Measurements from ENCODE around the gene PCCA.

PCCA gene

GRCh38 chr13:100534147-100534843 lies 445.4 kb downstream of the PCCA start:
- DNase-seq, result no peak

- no peak for DNase-seq
These were observed 446.0 kb downstream of the PCCA start for GRCh38 chr13:100534911-100535310.

- no peak for DNase-seq
These were observed 446.7 kb downstream of the PCCA start for GRCh38 chr13:100535426-100536135.

- no peak for DNase-seq
These were observed 447.8 kb downstream of the PCCA start for GRCh38 chr13:100536643-100537180.

- no peak for DNase-seq
These were observed 448.6 kb downstream of the PCCA start for GRCh38 chr13:100537486-100537885.

- no peak for DNase-seq
These were observed 449.1 kb downstream of the PCCA start for GRCh38 chr13:100537951-100538462.

GRCh38 chr13:100540621-100541020 lies 451.7 kb downstream of the PCCA start:
- no peak for DNase-seq

GRCh38 chr13:100541897-100542825 lies 453.3 kb downstream of the PCCA start:
- no peak for DNase-seq

- no peak for DNase-seq
These were observed 453.9 kb downstream of the PCCA start for GRCh38 chr13:100542826-100543156.

GRCh38 chr13:100543872-100544602 lies 455.1 kb downstream of the PCCA start:
- DNase-seq, result no peak

GRCh38 chr13:100544866-100545683 lies 456.2 kb downstream of the PCCA start:
- no peak for DNase-seq

GRCh38 chr13:100545684-100546061 lies 456.8 kb downstream of the PCCA start:
- DNase-seq, result no peak

GRCh38 chr13:100546713-100547405 lies 458.0 kb downstream of the PCCA start:
- no peak for DNase-seq

GRCh38 chr13:100547791-100548201 lies 458.9 kb downstream of the PCCA start:
- DNase-seq, result no peak

- DNase-seq, result no peak
These were observed 460.4 kb downstream of the PCCA start for GRCh38 chr13:100549316-100549715.

- no peak for DNase-seq
These were observed 463.9 kb downstream of the PCCA start for GRCh38 chr13:100552755-100553154.

- DNase-seq, result no peak
These were observed 471.0 kb downstream of the PCCA start for GRCh38 chr13:100559886-100560285.

- DNase-seq, result no peak
These were observed 471.7 kb downstream of the PCCA start for GRCh38 chr13:100560498-100561157.

- DNase-seq, result no peak
These were observed 472.2 kb downstream of the PCCA start for GRCh38 chr13:100561158-100561499.

GRCh38 chr13:100561599-100562204 lies 472.8 kb downstream of the PCCA start:
- DNase-seq, result no peak
